Adrenal gland (tissue), 5 donors: ENCODE measurements around the gene SETBP1.

Source experiments
- CTCF ChIP-seq, 6 experiments: fragments of 450-650 bp in 4 of 6; fragments of 200-600 bp in 2 of 6; sonication (generic) in 1 of 6; IDR thresholded peaks; 1 replicate in 5 of 6; 2 replicates in 1 of 6; pipeline versions ENCODE4 v1.5.1 to v1.8.0; 2016 to 2021; ENCODE audit warnings: antibody characterized with exemption in 6 of 6, mild to moderate bottlenecking in 2 of 6, moderate library complexity in 1 of 6
- POLR2A ChIP-seq, 2 donors: fragments of 450-650 bp; IDR thresholded peaks; one replicate each; pipeline ENCODE4 v1.6.1; 2017; ENCODE audit warnings: antibody characterized with exemption in 2 of 2, mild to moderate bottlenecking in 2 of 2, moderate library complexity in 1 of 2
- donor health status: DM: no; HTN: no; CAD: no.

- TF ChIP-seq CTCF (IDR thresholded peaks at IDR 0.05) (no peak), POLR2A (IDR thresholded peaks at IDR 0.05) (no peak)
Measured at GRCh38 chr18:44949967-44950366, 269.3 kb downstream of the SETBP1 start.
